K562 (cell line): Measurements from ENCODE around the gene ERVW-1. TPM values are rescaled to one million over a fixed set of nuclear protein-coding genes. Genes with fewer than 3 reads are reported as not detected.
A peak's percentile ranks its signal among the peaks of the same experiment; 100 is the strongest.

Experiments
- ATAC-seq: fragments of 200-7000 bp; cut with Tn5 transposase; 3 replicates; pipeline ENCODE4 v1.9.1; 2020; ENCODE audit warnings: moderate library complexity
- BruUV-seq: library from RNA; stranded (reverse); fragments of 400-500 nt; replicated peaks from 2 replicates; lab custom pipeline; 2021; lab: Mats Ljungman, UMichigan
- CTCF ChIA-PET: fragments of 300-600 bp; formaldehyde crosslinking; extraction: SDS; loops from one replicate; lab custom pipeline; 2021; ENCODE audit warnings: low intra/inter-chr PET ratio; lab: Yijun Ruan, JAX
- POLR2A ChIA-PET: fragments of 300-600, 350-650 bp; sonication (Branson Sonifier 250); formaldehyde crosslinking; extraction: SDS; loops from one replicate; lab custom pipeline; 2021; ENCODE audit warnings: antibody characterized with exemption, inconsistent platforms; lab: Yijun Ruan, JAX
- DNase-seq, 4 experiments: peaks; one replicate each; pipeline versions ENCODE4 v3.0.0 to v3.0.0-alpha.2; 2011 to 2018; ENCODE audit warnings: low spot score in 3 of 4, mixed read lengths in 3 of 4; ENCODE audit errors: extremely low read depth in 1 of 4
- FAIRE-seq: peaks from 2 replicates; lab custom pipeline; 2011; peaks lifted over from hg19 to GRCh38; lab: Jason Lieb, UNC
- H2AFZ ChIP-seq: 2 replicates; pipeline ENCODE4 v1.6.0; 2011; ENCODE audit warnings: low read depth, low read length, control low read depth, inconsistent platforms
- H3K27ac ChIP-seq: fragments of 200-600 bp; 3 replicates; pipeline ENCODE4 v1.8.0; 2011; ENCODE audit warnings: low read depth, mild to moderate bottlenecking, control low read depth, inconsistent platforms, low read length, moderate library complexity, mixed read lengths; ENCODE audit errors: extremely low read depth
- H3K27me3 ChIP-seq, 2 experiments: fragments of 300-600 bp in 1 of 2; 2 replicates in 1 of 2; 3 replicates in 1 of 2; pipeline versions ENCODE4 v1.6.0 to v1.8.0; 2011; ENCODE audit warnings: inconsistent platforms in 2 of 2, low read length in 2 of 2, mild to moderate bottlenecking in 1 of 2, mixed read lengths in 1 of 2, moderate library complexity in 1 of 2; ENCODE audit not compliant: control insufficient read depth in 2 of 2, insufficient read depth in 2 of 2
- H3K36me3 ChIP-seq: fragments of 300-600 bp; 3 replicates; pipeline ENCODE4 v1.8.0; 2011; ENCODE audit warnings: mild to moderate bottlenecking, low read length, inconsistent platforms; ENCODE audit not compliant: control insufficient read depth, insufficient read depth
- H3K4me1 ChIP-seq, 2 experiments: fragments of 200-600 bp in 1 of 2; replicated peaks in 1 of 2; 2 replicates in 1 of 2; 3 replicates in 1 of 2; pipeline versions ENCODE4 v1.5.1 to v1.8.0; 2011; ENCODE audit warnings: inconsistent platforms in 2 of 2, low read length in 2 of 2, mild to moderate bottlenecking in 1 of 2, mixed read lengths in 1 of 2, moderate library complexity in 1 of 2; ENCODE audit not compliant: control insufficient read depth in 2 of 2, insufficient read depth in 2 of 2
- H3K4me2 ChIP-seq: 2 replicates; pipeline ENCODE4 v1.6.1; 2011; ENCODE audit warnings: low read length, control low read depth, inconsistent platforms, mixed read lengths; ENCODE audit not compliant: insufficient read depth
- H3K4me3 ChIP-seq: fragments of 200-600 bp; sonication (generic), shearing (Covaris generic); 2 replicates; pipeline ENCODE4 v1.5.1; 2016; ENCODE audit warnings: control low read depth, inconsistent platforms
- H3K79me2 ChIP-seq: fragments of 200-600 bp; 3 replicates; pipeline ENCODE4 v1.8.0; 2011; ENCODE audit warnings: low read length, inconsistent platforms; ENCODE audit not compliant: control insufficient read depth, insufficient read depth
- H3K9ac ChIP-seq, 2 experiments: 2 replicates each; pipeline versions ENCODE4 v1.6.0 to v1.6.1; 2011; ENCODE audit warnings: low read depth in 2 of 2, low read length in 2 of 2, control low read depth in 1 of 2, inconsistent platforms in 1 of 2, mild to moderate bottlenecking in 1 of 2, mixed read lengths in 1 of 2; ENCODE audit not compliant: insufficient read depth in 1 of 2
- H3K9me1 ChIP-seq: one replicate; pipeline ENCODE4 v1.6.0; 2011; ENCODE audit warnings: inconsistent platforms, mild to moderate bottlenecking, low read length, moderate library complexity; ENCODE audit not compliant: control insufficient read depth, insufficient read depth
- H3K9me3 ChIP-seq: replicated peaks from 2 replicates; pipeline ENCODE4 v1.5.1; 2011; ENCODE audit warnings: low read depth, low read length, inconsistent platforms; ENCODE audit not compliant: control insufficient read depth, insufficient read depth
- H4K20me1 ChIP-seq: replicated peaks from 2 replicates; pipeline ENCODE4 v1.6.1; 2011; ENCODE audit warnings: low read length, inconsistent platforms, mixed read lengths; ENCODE audit not compliant: control insufficient read depth, insufficient read depth
- FOSL1 ChIP-seq: fragments of 200-800 bp; sonication (Bioruptor generic); conservative IDR thresholded peaks from 2 replicates; pipeline ENCODE4 v1.6.1; 2016; ENCODE audit warnings: missing genetic modification characterization, missing compliant biosample characterization
- HNRNPLL ChIP-seq: fragments of 200-400 bp; formaldehyde crosslinking; IDR thresholded peaks from 2 replicates; pipeline ENCODE4 v1.6.1; 2017; ENCODE audit warnings: low read length, low read depth, mild to moderate bottlenecking; ENCODE audit not compliant: poor library complexity, severe bottlenecking
- KAT2B ChIP-seq: IDR thresholded peaks from one replicate; pipeline ENCODE4 v1.6.1; 2012; ENCODE audit warnings: low read depth, mild to moderate bottlenecking, control low read depth, inconsistent platforms, low read length, moderate library complexity
- KDM5B ChIP-seq: fragments of 200-600 bp; sonication (generic); IDR thresholded peaks from 2 replicates; pipeline ENCODE4 v1.6.1; 2012; ENCODE audit warnings: low read depth, mild to moderate bottlenecking, moderate library complexity, low read length, control low read depth, inconsistent platforms; ENCODE audit not compliant: insufficient replicate concordance
- LCOR ChIP-seq: sonication (generic); formaldehyde crosslinking; IDR thresholded peaks from 2 replicates; pipeline ENCODE4 v1.8.0; 2022; ENCODE audit warnings: mild to moderate bottlenecking, missing genetic modification reagents
- NFYB ChIP-seq: IDR thresholded peaks from 2 replicates; pipeline ENCODE4 v1.6.1; 2011; ENCODE audit warnings: mild to moderate bottlenecking, moderate library complexity; ENCODE audit not compliant: insufficient read length; ENCODE audit errors: extremely low read depth
- NKRF ChIP-seq: fragments of 450-650 bp; IDR thresholded peaks from 2 replicates; pipeline ENCODE4 v1.6.1; 2016; ENCODE audit warnings: borderline replicate concordance
- RREB1 ChIP-seq: fragments of 250-450 bp; sonication (Bioruptor Pico); IDR thresholded peaks from 2 replicates; pipeline ENCODE4 v1.4.0; 2020
- SREBF1 ChIP-seq: fragments of 150-350 bp; IDR thresholded peaks from 2 replicates; pipeline ENCODE4 v1.6.1; 2014; ENCODE audit warnings: antibody characterized with exemption, low read depth, low read length, borderline replicate concordance
- STAT5B ChIP-seq: fragments of 250-450 bp; sonication (Bioruptor Pico); IDR thresholded peaks from 2 replicates; pipeline ENCODE4 v1.8.0; 2021; ENCODE audit warnings: mild to moderate bottlenecking, inconsistent platforms
- THRB ChIP-seq: fragments of 450-650 bp; formaldehyde crosslinking; conservative IDR thresholded peaks from 2 replicates; pipeline ENCODE4 v1.4.0; 2022; ENCODE audit warnings: mild to moderate bottlenecking, missing genetic modification characterization
- WGBS: fragments of 100-300 bp; shearing (Covaris generic); methylation state at CpG from one replicate; pipeline ENCODE4 v1.1.6; 2016; ENCODE audit warnings: low coverage, mixed read lengths; ENCODE audit not compliant: insufficient coverage; ENCODE audit errors: missing lambda C conversion rate; 5-methylcytosine and 5-hydroxymethylcytosine counted together
- in situ Hi-C: fragments of 300-500 bp; cut with MboI; formaldehyde crosslinking; loops from 4 replicates; pipeline ENCODE4 v1.15.0; 2018; ENCODE audit warnings: inconsistent platforms, mixed read lengths
- intact Hi-C: fragments of 100-400 bp; cut with micrococcal nuclease; formaldehyde crosslinking; loops from 2 replicates; pipeline ENCODE4 v1.14.2; 2022
- polyA plus RNA-seq, 8 experiments: library from polyadenylated mRNA; depleted of rRNA in 4 of 8; stranded (reverse) in 5 of 8; unstranded in 3 of 8; fragments of >200 nt; fragmentation: Nextera tagmentation in 2 of 8; fragmentation: Illumina TruSeq in 1 of 8; extraction: Ambion mirVana in 2 of 8; extraction: Trizol in 1 of 8; gene quantifications; 2 replicates each; pipeline versions ENCODE4 v1.2.1 to v1.2.3, GENCODE V29; 2011 to 2014; ENCODE audit warnings: inconsistent platforms in 1 of 8, missing spikeins in 1 of 8
- total RNA-seq, 7 experiments: library from RNA; depleted of rRNA in 6 of 7; stranded (reverse); fragments of >200 nt in 6 of 7; fragmentation: Illumina TruSeq in 2 of 7; extraction: Trizol in 2 of 7; gene quantifications; 2 replicates each; pipeline versions ENCODE4 v1.2.1 to v1.2.3, GENCODE V29; 2011 to 2021; ENCODE audit warnings: low replicate concordance in 1 of 7

The ERVW-1 gene
- total and polyA plus RNA-seq, 9 of the 15 experiments (the other 6 are each of a cell fraction or from before 2014, with no cell fraction given) = not detected

- Histone ChIP-seq H3K36me3 (no peaks in the 10 kb centered on the region; the same call in 2 of the 3 replicates), H3K9ac (peak overlapping the region in 1 of 2 experiments; percentile 61; a peak in 2 of 4 replicates), H3K79me2 (no peaks in the 10 kb centered on the region), H3K4me1 (peaks cover 14 to 20% of the 10 kb centered on the region in 2 experiments), H3K27ac (peak overlapping the region; percentile 60), H3K4me3 (no peak overlapping the region), H3K9me3 (no peaks in the 10 kb centered on the region), H4K20me1 (no peaks in the 10 kb centered on the region), H2AFZ (peak overlapping the region; percentile 100), H3K4me2 (peak overlapping the region; percentile 95), H3K27me3 (no peaks in the 10 kb centered on the region), H3K9me1 (no peaks in the 10 kb centered on the region)
- intact Hi-C loops (loop anchor here (1.0 to 10.0 kb wide), 4 partner anchors 24 to 631 kb away; partner anchors contain the start of genes CYP51A1 and GATAD1), in situ Hi-C loops (loop anchor here (10.0 kb wide), 1 partner anchor 589 kb away; no protein-coding TSS in a partner anchor)
- CTCF ChIA-PET = interaction anchor here (1.8 kb wide), 1 partner anchor 23 kb away, joined by 10 read pairs; the partner anchor contains the start of gene GATAD1
- POLR2A ChIA-PET = interaction anchor here (1.6 to 3.3 kb wide), 4 partner anchors 10 to 289 kb away, joined by 4 to 13 read pairs (median 5); partner anchors contain the start of genes CYP51A1 and GATAD1
- FAIRE-seq = peak; percentile 71
- 78% methylated on average over 5 of the region's 5 CpGs for WGBS
- no peak for DNase-seq
- no peak; the same call in 2 of the 3 replicates for ATAC-seq
- no TSS peak for BruUV-seq
- TF ChIP-seq KDM5B (no peak), NKRF (peak; percentile 75), SREBF1 (no peak), KAT2B (no peak), FOSL1 (tag) (no peak), STAT5B (CRISPR knock-in tag) (no peak), RREB1 (no peak), THRB (CRISPR knock-in tag) (peak; percentile 91), LCOR (no peak), HNRNPLL (no peak), NFYB (no peak)
Measured at GRCh38 chr7:92423710-92424131, 54.0 kb downstream of the ERVW-1 start.
